GM19238 (cell line): ENCODE measurements around the gene CTSZ.

Experiments used
- DNase-seq: peaks from one replicate; pipeline ENCODE4 v3.0.0; 2011; ENCODE audit warnings: low spot score; ENCODE audit not compliant: insufficient read length

CTSZ gene

GRCh38 chr20:59032023-59032712 is 25.1 kb upstream of the CTSZ start, which contains the start of gene ATP5F1E:
ATP5F1E (minus strand) TSS chr20:59032335; CDS start chr20:59032251, 84 bp downstream.
- DNase-seq: peak; percentile 90

DNA sequence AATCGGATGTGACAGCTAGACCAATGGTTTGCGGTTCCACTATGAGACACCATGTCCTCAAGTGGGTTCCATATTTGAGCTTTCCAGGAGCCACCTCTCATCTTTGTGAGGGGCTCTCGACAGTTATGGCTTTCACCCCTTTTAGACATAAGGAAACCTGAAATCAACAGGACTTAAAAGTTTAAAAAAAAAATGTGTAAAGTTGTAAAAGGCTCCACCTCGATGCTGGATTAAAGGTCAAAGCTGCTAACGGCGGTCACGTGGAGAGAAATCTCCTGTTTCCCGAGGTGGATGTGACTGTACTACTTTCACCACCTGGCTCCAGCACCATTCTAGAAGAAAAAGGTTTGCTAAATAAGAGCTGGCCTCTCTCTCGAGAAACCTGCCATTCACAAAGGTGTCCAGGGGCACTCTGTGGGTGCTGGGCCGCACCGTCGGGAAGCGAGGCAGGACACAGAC is 24.5 kb upstream of the CTSZ start:
- no peak for DNase-seq

DNA sequence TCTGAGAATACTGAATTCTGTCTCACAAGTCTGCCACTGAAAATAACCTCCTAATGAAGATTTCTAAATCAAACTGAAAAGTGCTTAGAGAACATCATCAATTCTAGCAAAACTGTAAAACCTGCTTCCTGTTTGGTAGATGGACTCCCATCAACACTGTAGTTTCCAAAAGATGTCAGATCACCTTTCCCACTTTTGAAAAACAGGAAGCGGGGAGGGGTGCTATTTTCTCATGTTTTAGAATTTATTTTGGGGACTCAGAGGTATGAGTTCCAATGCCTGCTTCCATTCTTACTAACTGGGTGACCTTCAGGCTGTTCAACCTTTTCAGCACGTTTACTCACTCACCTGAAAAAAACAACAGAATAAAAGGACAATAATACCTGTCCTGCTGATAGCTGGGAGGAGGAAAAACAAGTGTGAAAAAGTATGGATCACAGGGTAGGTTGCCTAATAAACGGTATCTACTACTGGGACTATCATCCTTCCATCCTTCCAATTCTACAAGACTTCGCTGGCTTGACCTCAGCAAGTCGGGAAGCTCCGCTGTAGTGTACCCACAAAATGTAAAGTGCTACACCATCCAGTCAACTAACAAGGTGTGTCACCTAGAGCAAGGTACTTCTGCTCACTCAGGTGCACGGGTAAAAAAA is 24.0 kb upstream of the CTSZ start:
- DNase-seq: no peak

DNA sequence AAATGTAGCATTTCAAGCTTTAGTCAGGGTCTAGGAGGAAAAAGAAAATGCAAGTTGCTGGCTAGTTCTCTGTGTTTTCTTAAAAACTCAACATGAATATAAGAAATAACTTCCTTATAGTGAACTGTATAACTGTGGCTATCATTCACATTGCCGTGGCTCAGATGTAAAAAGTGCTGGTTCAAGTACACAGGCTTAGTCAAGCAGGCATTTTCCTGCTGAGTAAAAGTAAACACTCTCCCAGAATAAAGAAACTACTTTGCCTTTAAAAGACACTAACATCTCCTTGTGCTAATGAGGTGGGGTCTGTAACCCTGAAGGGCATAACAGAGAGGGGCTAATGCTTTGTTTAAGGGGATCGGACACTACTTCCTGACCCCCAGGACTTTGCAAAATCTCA is 21.8 kb upstream of the CTSZ start:
- no peak for DNase-seq

GRCh38 chr20:59027741-59028320 is 20.8 kb upstream of the CTSZ start:
- DNase-seq: no peak

GRCh38 chr20:59026904-59027740 is 20.1 kb upstream of the CTSZ start:
- DNase-seq: no peak

GRCh38 chr20:59025511-59025910 is 18.5 kb upstream of the CTSZ start:
- DNase-seq: no peak

DNA sequence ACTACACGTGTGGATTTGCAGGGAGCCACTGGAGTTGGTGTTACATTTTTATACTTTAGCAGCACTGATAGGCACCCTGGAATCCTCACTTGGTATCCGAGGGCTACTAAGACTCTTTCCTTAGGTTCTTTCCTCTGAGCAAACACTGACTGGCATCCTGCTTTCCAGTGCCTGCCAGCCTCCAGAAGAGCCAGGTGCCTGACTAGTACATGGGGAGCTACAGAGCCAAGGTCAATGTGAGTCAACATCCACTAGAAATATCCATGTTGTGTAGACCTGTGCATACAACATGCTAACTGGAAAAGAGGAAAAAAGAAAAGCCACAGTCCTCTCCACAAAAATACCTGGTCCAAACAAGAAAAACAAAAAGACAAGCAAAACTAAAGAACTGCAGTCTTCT is 18.0 kb upstream of the CTSZ start:
- no peak for DNase-seq

- DNase-seq: no peak
These were observed 17.1 kb upstream of the CTSZ start for GRCh38 chr20:59024111-59024530.

GRCh38 chr20:59023616-59024015 is 16.6 kb upstream of the CTSZ start:
- no peak for DNase-seq

DNA sequence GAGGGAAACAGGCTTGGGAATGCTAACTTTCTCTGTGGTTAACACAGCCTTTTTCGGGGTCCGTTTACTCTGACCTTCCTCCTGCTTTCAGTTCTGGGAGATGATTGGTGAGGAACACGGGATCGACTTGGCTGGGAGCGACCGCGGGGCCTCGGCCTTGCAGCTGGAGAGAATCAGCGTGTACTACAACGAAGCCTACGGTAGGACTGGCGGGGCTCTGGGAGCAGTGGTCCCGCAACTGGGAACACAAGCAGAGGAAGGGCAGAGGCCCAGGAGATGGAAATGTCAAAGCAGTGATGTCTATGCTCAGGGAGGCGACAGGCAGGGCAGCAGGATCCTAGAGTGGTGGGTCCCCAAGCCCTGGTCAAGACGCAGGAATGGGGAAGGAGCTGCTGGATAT is 15.7 kb upstream of the CTSZ start:
- DNase-seq: no peak

- no peak for DNase-seq
These were observed 14.0 kb upstream of the CTSZ start for GRCh38 chr20:59020938-59021551.

GRCh38 chr20:59019217-59019616 is 12.2 kb upstream of the CTSZ start, which contains the start of gene TUBB1:
TUBB1 (plus strand) TSS chr20:59019429; CDS start chr20:59019523, 94 bp downstream.
- no peak for DNase-seq

DNA sequence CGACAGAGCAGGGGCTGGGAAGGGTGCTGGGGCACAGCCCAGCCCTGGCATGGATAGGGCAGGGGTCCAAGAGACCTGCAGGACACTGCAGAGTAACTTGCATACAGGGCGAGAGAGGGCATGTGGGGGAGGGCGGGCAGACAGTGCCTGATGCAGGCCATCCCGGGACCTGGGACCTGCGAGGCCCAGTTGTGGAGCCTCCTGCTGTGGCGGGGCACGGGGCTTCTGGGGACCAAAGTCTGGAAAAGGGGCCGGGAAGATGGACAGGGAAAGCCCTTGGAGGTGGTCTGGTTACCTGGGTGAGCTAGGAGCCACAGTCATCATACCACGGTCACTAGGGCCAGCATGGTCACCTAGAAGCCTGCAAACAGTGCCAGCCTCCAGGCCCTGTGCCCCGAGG is 11.8 kb upstream of the CTSZ start:
- DNase-seq: no peak

DNA sequence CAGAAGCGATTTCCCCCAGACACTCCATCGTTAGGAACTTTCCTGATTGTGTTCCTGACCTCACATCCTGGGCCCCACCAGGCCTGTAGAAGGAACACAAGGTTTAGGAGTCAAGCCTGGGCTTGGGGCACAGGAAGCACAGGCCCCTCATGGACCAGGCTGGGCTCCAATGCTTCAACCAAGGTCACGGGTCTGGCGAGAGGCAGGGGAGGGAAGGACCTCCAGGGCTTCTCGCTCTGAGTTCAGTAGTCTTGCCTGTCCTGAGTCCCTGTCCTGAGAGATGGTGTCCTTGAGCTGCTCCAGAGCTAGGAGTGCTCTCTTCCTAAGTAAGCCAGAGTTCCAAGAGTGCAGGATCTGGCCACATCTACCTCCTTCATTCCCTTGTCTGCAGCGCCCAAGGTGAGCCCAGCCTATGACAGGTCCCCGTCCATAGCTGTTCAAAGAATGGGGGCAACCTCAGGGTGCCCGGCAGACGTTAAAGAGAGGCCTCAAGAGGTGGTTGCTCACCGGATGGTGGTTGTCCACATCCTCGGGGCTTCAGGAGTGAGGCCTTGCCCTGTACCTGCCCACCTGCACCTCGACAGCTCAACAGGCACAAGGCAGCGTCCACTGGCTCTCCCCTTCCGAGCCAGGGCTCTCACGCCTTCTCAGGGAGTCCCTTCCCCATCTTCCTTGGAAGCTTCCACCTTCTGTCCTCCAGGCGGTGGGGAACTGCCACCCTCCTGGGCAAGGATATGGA is 10.6 kb upstream of the CTSZ start:
- DNase-seq: no peak

- DNase-seq: no peak
These were observed 9.9 kb upstream of the CTSZ start for GRCh38 chr20:59016795-59017492.

GRCh38 chr20:59015812-59016711 is 9.0 kb upstream of the CTSZ start:
- no peak for DNase-seq

- no peak for DNase-seq
These were observed 8.4 kb upstream of the CTSZ start for GRCh38 chr20:59015411-59015810.
